ENCODE data around the gene BHLHE40. TPM values are rescaled to one million over a fixed set of nuclear protein-coding genes. Genes with fewer than 3 reads are reported as not detected.
A peak's percentile ranks its signal among the peaks of the same experiment; 100 is the strongest.

BHLHE40 gene
- total and polyA plus RNA-seq, 2 of the 13 experiments (the other 11 are each of a cell fraction or from before 2014, with no cell fraction given) = 1.8 to 51.0 TPM

DNA sequence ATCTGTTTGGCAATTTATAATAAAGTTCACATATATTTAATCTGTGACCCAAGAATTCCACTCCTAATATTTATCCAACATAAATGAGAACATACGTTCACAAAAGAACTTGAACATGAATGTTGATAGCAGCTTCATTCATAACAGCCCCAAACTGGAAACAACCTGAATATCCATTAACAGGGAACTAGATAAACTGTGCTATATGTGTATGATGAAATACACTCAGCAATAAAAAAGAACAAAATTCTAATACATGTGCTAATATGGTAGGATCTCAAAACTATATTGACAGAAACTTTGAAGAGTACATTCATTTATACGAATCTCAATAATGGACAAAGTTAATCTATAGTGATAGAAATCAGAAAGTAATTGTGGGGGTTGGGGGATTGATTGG is 5.1 kb upstream of the BHLHE40 start (continued):
- TF ChIP-seq, protein P1, sequence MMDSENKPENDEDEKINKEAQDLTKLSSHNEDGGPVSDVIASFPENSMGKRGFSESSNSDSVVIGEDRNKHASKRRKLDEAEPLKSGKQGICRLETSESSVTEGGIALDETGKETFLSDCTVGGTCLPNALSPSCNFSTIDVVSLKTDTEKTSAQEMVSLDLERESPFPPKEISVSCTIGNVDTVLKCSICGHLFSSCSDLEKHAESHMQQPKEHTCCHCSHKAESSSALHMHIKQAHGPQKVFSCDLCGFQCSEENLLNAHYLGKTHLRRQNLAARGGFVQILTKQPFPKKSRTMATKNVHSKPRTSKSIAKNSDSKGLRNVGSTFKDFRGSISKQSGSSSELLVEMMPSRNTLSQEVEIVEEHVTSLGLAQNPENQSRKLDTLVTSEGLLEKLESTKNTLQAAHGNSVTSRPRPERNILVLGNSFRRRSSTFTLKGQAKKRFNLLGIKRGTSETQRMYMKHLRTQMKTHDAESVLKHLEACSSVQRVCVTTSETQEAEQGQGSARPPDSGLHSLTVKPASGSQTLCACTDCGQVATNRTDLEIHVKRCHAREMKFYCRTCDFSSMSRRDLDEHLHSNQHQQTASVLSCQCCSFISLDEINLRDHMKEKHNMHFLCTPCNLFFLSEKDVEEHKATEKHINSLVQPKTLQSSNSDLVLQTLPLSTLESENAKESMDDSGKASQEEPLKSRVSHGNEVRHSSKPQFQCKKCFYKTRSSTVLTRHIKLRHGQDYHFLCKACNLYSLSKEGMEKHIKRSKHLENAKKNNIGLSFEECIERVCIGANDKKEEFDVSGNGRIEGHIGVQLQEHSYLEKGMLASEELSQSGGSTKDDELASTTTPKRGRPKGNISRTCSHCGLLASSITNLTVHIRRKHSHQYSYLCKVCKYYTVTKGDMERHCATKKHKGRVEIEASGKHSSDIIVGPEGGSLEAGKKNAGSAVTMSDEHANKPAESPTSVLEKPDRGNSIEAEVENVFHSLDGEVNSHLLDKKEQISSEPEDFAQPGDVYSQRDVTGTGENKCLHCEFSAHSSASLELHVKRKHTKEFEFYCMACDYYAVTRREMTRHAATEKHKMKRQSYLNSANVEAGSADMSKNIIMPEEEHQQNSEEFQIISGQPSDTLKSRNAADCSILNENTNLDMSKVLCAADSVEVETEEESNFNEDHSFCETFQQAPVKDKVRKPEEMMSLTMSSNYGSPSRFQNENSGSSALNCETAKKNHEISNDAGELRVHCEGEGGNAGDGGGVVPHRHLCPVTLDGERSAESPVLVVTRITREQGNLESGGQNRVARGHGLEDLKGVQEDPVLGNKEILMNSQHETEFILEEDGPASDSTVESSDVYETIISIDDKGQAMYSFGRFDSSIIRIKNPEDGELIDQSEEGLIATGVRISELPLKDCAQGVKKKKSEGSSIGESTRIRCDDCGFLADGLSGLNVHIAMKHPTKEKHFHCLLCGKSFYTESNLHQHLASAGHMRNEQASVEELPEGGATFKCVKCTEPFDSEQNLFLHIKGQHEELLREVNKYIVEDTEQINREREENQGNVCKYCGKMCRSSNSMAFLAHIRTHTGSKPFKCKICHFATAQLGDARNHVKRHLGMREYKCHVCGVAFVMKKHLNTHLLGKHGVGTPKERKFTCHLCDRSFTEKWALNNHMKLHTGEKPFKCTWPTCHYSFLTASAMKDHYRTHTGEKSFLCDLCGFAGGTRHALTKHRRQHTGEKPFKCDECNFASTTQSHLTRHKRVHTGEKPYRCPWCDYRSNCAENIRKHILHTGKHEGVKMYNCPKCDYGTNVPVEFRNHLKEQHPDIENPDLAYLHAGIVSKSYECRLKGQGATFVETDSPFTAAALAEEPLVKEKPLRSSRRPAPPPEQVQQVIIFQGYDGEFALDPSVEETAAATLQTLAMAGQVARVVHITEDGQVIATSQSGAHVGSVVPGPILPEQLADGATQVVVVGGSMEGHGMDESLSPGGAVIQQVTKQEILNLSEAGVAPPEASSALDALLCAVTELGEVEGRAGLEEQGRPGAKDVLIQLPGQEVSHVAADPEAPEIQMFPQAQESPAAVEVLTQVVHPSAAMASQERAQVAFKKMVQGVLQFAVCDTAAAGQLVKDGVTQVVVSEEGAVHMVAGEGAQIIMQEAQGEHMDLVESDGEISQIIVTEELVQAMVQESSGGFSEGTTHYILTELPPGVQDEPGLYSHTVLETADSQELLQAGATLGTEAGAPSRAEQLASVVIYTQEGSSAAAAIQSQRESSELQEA (CRISPR knock-in tag; IDR thresholded peaks at IDR 0.05; ENCODE audit: not compliant biosample characterization) = no peak
- no peak for TF ChIP-seq IRF2 (CRISPR knock-in tag; IDR thresholded peaks at IDR 0.05)

GRCh38 chr3:4976109-4976508 is 3.1 kb upstream of the BHLHE40 start:
- peak; percentile 11; the same call in 2 of the 3 replicates for ATAC-seq
- TF ChIP-seq ZNF644 (CRISPR knock-in tag; IDR thresholded peaks at IDR 0.05; ENCODE audit: low read depth) (peak; percentile 98), ZKSCAN8 (CRISPR knock-in tag; IDR thresholded peaks at IDR 0.05; ENCODE audit: borderline replicate concordance) (peak; percentile 73; the same call in 1 of the 2 replicates), ZMYM4 (CRISPR knock-in tag; IDR thresholded peaks at IDR 0.05) (peak; percentile 80), MED1 (CRISPR knock-in tag; IDR thresholded peaks at IDR 0.05) (peak; percentile 51), SP1 (IDR thresholded peaks at IDR 0.05) (no peak), SP1 (CRISPR knock-in tag; IDR thresholded peaks at IDR 0.05) (0 out of 2 replicates have a peak, but pooled peaks have one; percentile 25), ZNF605 (CRISPR knock-in tag; IDR thresholded peaks at IDR 0.05) (no peak), POGZ (CRISPR knock-in tag; IDR thresholded peaks at IDR 0.05) (peak; percentile 71; the same call in 1 of the 2 replicates), CENPT (CRISPR knock-in tag; IDR thresholded peaks at IDR 0.05; ENCODE audit: low read depth) (no peak), KAT7 (CRISPR knock-in tag; IDR thresholded peaks at IDR 0.05; ENCODE audit: borderline replicate concordance) (no peak), ZNF3 (CRISPR knock-in tag; IDR thresholded peaks at IDR 0.05) (no peak; the same call in 1 of the 2 replicates), RARA (CRISPR knock-in tag; IDR thresholded peaks at IDR 0.05) (peak; percentile 53; the same call in 1 of the 2 replicates)
- TF ChIP-seq, protein P2, sequence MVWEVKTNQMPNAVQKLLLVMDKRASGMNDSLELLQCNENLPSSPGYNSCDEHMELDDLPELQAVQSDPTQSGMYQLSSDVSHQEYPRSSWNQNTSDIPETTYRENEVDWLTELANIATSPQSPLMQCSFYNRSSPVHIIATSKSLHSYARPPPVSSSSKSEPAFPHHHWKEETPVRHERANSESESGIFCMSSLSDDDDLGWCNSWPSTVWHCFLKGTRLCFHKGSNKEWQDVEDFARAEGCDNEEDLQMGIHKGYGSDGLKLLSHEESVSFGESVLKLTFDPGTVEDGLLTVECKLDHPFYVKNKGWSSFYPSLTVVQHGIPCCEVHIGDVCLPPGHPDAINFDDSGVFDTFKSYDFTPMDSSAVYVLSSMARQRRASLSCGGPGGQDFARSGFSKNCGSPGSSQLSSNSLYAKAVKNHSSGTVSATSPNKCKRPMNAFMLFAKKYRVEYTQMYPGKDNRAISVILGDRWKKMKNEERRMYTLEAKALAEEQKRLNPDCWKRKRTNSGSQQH (CRISPR knock-in tag; IDR thresholded peaks at IDR 0.05; ENCODE audit: low read depth) = no peak

More at GRCh38 chr3:4976109-4976508, 3.1 kb upstream of the BHLHE40 start:
- Histone ChIP-seq H3K27me3 (ENCODE audit: control insufficient read depth in 1 of 2, insufficient read depth in 2 of 2, low read length in 2 of 2) (no peaks in the 10 kb centered on the region; a peak in 1 of 5 replicates), H3K9me3 (ENCODE audit: low read length) (no peaks in the 10 kb centered on the region), H3K4me3 (replicated peaks in 1 of 3; ENCODE audit: insufficient read depth in 1 of 3, low read depth in 2 of 3, low read length in 3 of 3) (peak overlapping the region in 1 of 3 experiments; percentile 95; a peak in 1 of 6 replicates), H2AFZ (ENCODE audit: low read length) (no peak overlapping the region), H3K9ac (ENCODE audit: insufficient read depth, low read depth, low read length) (no peak overlapping the region), H3K27ac (ENCODE audit: extremely low read length, insufficient read depth, low read length) (no peak overlapping the region), H4K20me1 (ENCODE audit: insufficient read depth, low read length) (peaks cover 6% of the 10 kb centered on the region; the same call in 1 of the 2 replicates), H3K4me1 (ENCODE audit: insufficient read depth, low read length) (peaks cover 24% of the 10 kb centered on the region), H3K79me2 (ENCODE audit: insufficient read depth, low read length) (peaks cover 16% of the 10 kb centered on the region), H3K4me2 (ENCODE audit: low read depth, low read length) (peak overlapping the region; percentile 97), H3K36me3 (replicated peaks in 1 of 2; ENCODE audit: control insufficient read depth in 1 of 2, insufficient read depth in 2 of 2, low read length in 2 of 2) (peaks cover 0 to under 1% of the 10 kb centered on the region in 2 experiments; a peak in 1 of 5 replicates)
- DNase-seq (ENCODE audit: low spot score) (peak; percentile 79), FAIRE-seq (peak; percentile 78)
- intact Hi-C loops (cut with micrococcal nuclease; ENCODE audit: unreplicated experiment) (loop anchor here (1.0 to 5.0 kb wide), 7 partner anchors 51 to 319 kb away; partner anchors contain the start of gene ARL8B), in situ Hi-C loops (cut with HindIII; ENCODE audit: extremely low pct_ligation_motif_present, low pct_unique_long_range_greater_than_20kb) (no loop called here)
- no TSS peak for BruUV-seq (replicated peaks)
- ChIA-PET POLR2A (interaction anchor here (0.9 to 1.2 kb wide), 2 partner anchors 33 to 232 kb away, joined by 3 to 4 read pairs; no protein-coding TSS in a partner anchor), CTCF (ENCODE audit: low intra/inter-chr PET ratio, low total read pairs) (interaction anchor here (1.2 to 1.5 kb wide), 3 partner anchors 253 to 265 kb away, joined by 3 to 15 read pairs (median 4); no protein-coding TSS in a partner anchor)
- WGBS (ENCODE audit: low lambda C conversion rate) = 26% methylated on average over 4 of the region's 4 CpGs
